ENCODE measurements around the gene PHACTR3. TPM values are rescaled to one million over a fixed set of nuclear protein-coding genes. Genes with fewer than 3 reads are reported as not detected.

The PHACTR3 gene
- total RNA-seq, 2 donors from 2014 or later, result 0.86 to 24.2 TPM

DNA sequence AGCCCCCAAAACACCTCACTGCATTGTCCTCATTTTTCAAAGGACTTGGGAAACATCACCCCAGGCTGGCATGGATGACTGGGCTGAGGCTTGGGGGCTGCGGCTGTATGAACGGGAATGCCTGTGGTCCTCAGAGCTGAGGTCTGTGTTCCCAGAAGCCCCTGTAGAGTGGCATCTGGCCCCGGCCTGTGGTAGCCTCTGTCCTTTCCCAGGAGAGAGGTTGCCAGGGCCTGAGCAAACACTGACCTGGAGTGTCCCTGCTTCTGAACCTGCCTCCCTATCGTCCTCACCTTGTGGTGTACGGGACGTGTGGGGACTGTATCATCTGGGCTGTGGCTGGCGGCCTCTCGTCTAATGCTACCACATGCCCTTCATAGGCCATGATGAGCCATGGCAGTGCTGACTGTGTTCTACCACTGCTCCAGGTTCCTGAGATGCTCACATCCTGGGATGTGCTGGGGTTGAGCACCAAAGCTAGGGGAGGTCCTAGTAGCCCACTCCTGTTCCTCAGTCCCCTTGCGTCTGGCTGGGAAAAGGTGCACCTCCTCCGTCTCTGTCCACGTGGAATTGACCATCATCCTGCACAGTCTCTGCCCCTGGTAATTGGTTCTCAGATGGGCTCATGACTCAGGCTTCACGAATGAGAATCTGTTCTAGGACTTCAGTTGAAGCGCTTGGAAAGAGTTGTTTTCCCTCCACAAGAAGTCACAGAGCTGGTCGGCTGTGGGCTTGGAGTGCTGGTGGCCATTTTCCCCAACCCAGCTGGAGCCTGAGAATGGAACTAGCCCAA is 27.6 kb downstream of the PHACTR3 start:
- DNase-seq (ENCODE audit: low spot score), result no peak
- Histone ChIP-seq H3K27ac (no peak overlapping the region), H3K4me3 (no peak overlapping the region), H3K9me3 (no peaks in the 10 kb centered on the region), H3K27me3 (no peaks in the 10 kb centered on the region), H3K4me1 (peaks cover 0 to 3% of the 10 kb centered on the region in 2 donors), H3K36me3 (no peaks in the 10 kb centered on the region)
- TF ChIP-seq, protein P1, sequence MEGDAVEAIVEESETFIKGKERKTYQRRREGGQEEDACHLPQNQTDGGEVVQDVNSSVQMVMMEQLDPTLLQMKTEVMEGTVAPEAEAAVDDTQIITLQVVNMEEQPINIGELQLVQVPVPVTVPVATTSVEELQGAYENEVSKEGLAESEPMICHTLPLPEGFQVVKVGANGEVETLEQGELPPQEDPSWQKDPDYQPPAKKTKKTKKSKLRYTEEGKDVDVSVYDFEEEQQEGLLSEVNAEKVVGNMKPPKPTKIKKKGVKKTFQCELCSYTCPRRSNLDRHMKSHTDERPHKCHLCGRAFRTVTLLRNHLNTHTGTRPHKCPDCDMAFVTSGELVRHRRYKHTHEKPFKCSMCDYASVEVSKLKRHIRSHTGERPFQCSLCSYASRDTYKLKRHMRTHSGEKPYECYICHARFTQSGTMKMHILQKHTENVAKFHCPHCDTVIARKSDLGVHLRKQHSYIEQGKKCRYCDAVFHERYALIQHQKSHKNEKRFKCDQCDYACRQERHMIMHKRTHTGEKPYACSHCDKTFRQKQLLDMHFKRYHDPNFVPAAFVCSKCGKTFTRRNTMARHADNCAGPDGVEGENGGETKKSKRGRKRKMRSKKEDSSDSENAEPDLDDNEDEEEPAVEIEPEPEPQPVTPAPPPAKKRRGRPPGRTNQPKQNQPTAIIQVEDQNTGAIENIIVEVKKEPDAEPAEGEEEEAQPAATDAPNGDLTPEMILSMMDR (IDR thresholded peaks at IDR 0.05), result no peak

DNA sequence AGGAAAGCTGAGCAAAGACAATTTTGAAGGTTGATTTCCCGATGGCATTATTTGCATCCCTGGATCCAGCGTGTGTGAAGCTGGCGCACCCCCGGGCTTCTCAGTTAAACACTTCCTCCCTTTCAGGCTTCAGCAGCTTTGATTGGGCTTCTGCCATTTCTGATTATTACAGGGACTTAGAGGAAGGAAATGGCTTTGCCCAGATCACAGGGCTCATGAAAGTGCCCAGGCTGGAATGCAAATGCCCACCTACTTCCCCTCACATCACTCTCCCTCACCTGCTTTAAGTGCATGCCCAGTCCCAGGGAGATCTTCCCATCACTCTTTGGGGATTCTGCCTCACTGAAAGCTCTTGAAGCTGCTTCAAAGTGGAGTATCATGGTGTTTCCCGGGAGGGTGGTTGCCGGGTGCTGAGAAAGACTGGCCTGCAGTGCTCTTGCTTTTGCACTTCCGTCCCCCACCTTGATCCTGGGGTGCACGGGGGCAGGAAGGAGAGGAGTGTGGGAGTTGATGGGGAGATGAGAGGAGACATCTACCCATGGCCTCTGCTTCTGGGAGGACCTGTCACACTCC is 28.3 kb downstream of the PHACTR3 start:
- peak; percentile 26 for DNase-seq (ENCODE audit: low spot score)

DNA sequence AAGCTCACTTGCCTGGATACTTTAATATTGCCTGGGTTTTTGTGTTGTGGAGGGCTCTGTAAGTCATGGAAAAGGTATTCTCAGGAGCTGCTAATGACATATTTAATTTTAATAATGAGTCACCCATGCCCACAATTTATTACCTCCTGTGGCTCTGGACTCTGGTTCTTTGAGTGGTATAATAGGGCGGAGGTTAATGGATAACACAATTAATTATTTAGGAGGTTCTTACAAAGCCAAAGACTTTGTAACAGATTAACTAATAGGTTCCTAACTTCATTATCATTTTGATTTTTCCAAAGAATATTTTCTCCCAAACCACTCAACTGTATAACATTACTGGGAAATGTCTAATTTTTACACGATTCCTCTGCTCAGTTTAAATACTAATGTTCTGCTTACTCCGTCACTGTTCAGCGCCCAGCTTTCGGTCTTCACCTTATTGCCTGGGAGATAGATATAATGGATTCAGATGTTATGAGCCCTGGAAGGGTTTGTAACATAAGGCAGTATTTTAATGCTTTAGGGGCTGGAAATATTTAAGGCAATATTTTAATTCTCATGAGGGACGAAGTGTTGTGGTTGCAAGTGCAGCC is 29.4 kb downstream of the PHACTR3 start:
- H3K4me3 ChIP-seq, result no peak overlapping the region
- TF ChIP-seq, protein P1 (IDR thresholded peaks at IDR 0.05), result no peak
- H3K4me1 ChIP-seq, result peaks cover 0 to 6% of the 10 kb centered on the region in 2 donors
- H3K9me3 ChIP-seq, result no peaks in the 10 kb centered on the region
- DNase-seq (ENCODE audit: low spot score), result peak; percentile 13
- H3K27ac ChIP-seq, result no peak overlapping the region
- no peaks in the 10 kb centered on the region for H3K27me3 ChIP-seq
- no peaks in the 10 kb centered on the region for H3K36me3 ChIP-seq

More for the DNA sequence above, 28.3 kb downstream of the PHACTR3 start:
- H3K4me1 ChIP-seq, result peaks cover 0 to 6% of the 10 kb centered on the region in 2 donors
- TF ChIP-seq, protein P1 (IDR thresholded peaks at IDR 0.05), result no peak
- no peaks in the 10 kb centered on the region for H3K9me3 ChIP-seq
- no peak overlapping the region for H3K4me3 ChIP-seq
- no peaks in the 10 kb centered on the region for H3K36me3 ChIP-seq
- H3K27ac ChIP-seq, result no peak overlapping the region
- H3K27me3 ChIP-seq, result no peaks in the 10 kb centered on the region

DNA sequence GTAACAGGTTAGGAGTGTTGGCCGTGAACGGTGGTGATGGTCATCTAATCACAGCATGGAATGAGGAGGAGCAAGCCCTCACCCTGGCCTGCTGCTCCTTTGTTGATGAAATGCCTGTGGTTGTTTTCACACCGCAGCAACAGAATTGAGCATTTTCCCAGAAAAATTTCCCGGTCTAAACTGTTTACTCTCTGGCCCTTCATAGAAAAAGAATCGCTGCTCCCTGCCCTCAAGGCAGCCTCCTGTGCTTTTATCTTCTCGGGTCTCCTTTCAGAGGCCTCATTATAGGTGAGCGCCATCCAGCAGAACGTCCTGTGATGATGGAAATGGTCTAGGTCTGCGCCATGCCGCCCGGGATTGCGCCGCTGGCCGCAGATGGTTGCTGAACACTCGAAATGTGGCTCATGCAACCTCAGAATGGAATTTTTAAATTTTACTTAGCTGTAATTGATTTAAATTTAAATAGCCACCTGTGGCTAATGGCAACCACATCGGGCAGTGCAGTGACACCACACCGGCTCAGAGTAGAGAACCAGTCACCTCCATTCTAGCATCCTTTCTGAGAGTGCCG is 30.2 kb downstream of the PHACTR3 start:
- DNase-seq (ENCODE audit: low spot score), result peak; percentile 47
- TF ChIP-seq, protein P1 (IDR thresholded peaks at IDR 0.05), result no peak
- Histone ChIP-seq H3K36me3 (no peaks in the 10 kb centered on the region), H3K27ac (no peak overlapping the region), H3K4me3 (no peak overlapping the region), H3K27me3 (no peaks in the 10 kb centered on the region), H3K9me3 (no peaks in the 10 kb centered on the region), H3K4me1 (peaks cover 0 to 6% of the 10 kb centered on the region in 2 donors)

DNA sequence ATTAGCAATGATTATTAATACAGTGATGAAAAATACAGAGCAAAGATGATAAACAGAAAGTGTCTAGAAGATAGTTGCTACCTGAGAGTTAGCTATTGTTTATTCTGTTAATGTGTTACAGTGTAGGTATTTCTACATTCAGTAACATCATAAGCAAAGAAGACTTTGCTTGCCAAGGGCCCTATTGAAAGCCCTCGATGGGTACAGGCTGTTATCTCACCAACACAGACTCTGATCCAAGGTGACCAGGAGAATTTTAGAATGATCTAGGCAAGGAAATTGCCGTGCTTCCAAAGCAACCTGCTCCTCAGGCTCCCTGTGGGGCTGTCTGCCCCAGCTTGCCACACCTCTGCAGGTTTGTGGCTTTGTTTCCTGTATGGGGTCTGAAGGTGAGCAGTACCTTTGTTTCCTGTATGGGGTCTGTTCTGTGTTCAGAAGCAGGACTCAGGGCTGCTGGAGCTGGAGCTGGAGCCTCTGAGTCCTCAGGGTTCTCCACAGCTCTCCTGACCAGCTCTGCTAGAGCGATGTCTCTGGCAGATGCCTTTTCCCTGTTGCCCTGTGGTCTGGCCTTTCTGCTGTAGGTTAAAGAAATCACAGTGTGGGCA is 32.5 kb downstream of the PHACTR3 start:
- TF ChIP-seq, protein P1 (IDR thresholded peaks at IDR 0.05), result no peak

More for the DNA sequence above, 32.5 kb downstream of the PHACTR3 start:
- Histone ChIP-seq H3K4me1 (peaks cover 0 to 6% of the 10 kb centered on the region in 2 donors), H3K36me3 (no peaks in the 10 kb centered on the region), H3K9me3 (no peaks in the 10 kb centered on the region), H3K27ac (no peak overlapping the region), H3K27me3 (no peaks in the 10 kb centered on the region), H3K4me3 (no peak overlapping the region)
- DNase-seq (ENCODE audit: low spot score), result peak; percentile 16

All from right atrium auricular region (tissue), 2 donors.